WTC11 (cell line): ENCODE data around the gene SETX.

Experiments used
- CTCF ChIP-seq: fragments of 200-600 bp; IDR thresholded peaks from 2 replicates; pipeline ENCODE4 v1.8.0; 2022; ENCODE audit warnings: antibody characterized with exemption
- E2F1 ChIP-seq: sonication (generic); formaldehyde crosslinking; IDR thresholded peaks from 2 replicates; pipeline ENCODE4 v1.8.0; 2022; ENCODE audit warnings: mild to moderate bottlenecking, missing genetic modification reagents
- E2F5 ChIP-seq: sonication (generic); formaldehyde crosslinking; IDR thresholded peaks from 2 replicates; pipeline ENCODE4 v1.8.1; 2022; ENCODE audit warnings: mild to moderate bottlenecking, moderate library complexity, missing genetic modification reagents
- ELF4 ChIP-seq: sonication (generic); formaldehyde crosslinking; IDR thresholded peaks from 2 replicates; pipeline ENCODE4 v1.8.1; 2022; ENCODE audit warnings: low read depth, mild to moderate bottlenecking, moderate library complexity, missing genetic modification reagents
- ETV6 ChIP-seq: sonication (generic); formaldehyde crosslinking; IDR thresholded peaks from 2 replicates; pipeline ENCODE4 v1.8.1; 2022; ENCODE audit warnings: mild to moderate bottlenecking, missing genetic modification reagents
- FOXP4 ChIP-seq: sonication (generic); formaldehyde crosslinking; IDR thresholded peaks from 2 replicates; pipeline ENCODE4 v1.8.0; 2022; ENCODE audit warnings: mild to moderate bottlenecking, missing genetic modification reagents
- GABPB1 ChIP-seq: sonication (generic); formaldehyde crosslinking; IDR thresholded peaks from 2 replicates; pipeline ENCODE4 v1.8.1; 2023; ENCODE audit warnings: mild to moderate bottlenecking, missing genetic modification reagents
- JUN ChIP-seq: sonication (generic); formaldehyde crosslinking; IDR thresholded peaks from 2 replicates; pipeline ENCODE4 v1.8.0; 2023; ENCODE audit warnings: mild to moderate bottlenecking, missing genetic modification reagents
- MAX ChIP-seq: sonication (generic); formaldehyde crosslinking; IDR thresholded peaks from 2 replicates; pipeline ENCODE4 v1.8.0; 2022; ENCODE audit warnings: mild to moderate bottlenecking, missing genetic modification reagents
- USF2 ChIP-seq: sonication (generic); formaldehyde crosslinking; IDR thresholded peaks from 2 replicates; pipeline ENCODE4 v1.8.1; 2023; ENCODE audit warnings: mild to moderate bottlenecking, missing genetic modification reagents, moderate library complexity

GRCh38 chr9:132237481-132237880 lies 117.3 kb downstream of the SETX start:
- no peak for TF ChIP-seq CTCF
- TF ChIP-seq E2F5 (CRISPR knock-in tag) = no peak
- TF ChIP-seq FOXP4 (CRISPR knock-in tag) = no peak
- TF ChIP-seq MAX (CRISPR knock-in tag) = no peak
- TF ChIP-seq JUN (CRISPR knock-in tag) = no peak
- TF ChIP-seq USF2 = no peak
- no peak for TF ChIP-seq ELF4 (CRISPR knock-in tag)
- no peak for TF ChIP-seq E2F1 (CRISPR knock-in tag)
- no peak for TF ChIP-seq ETV6 (CRISPR knock-in tag)
- TF ChIP-seq GABPB1 = no peak
